SU-DHL-6 (cell line): Measurements from ENCODE around the gene PAK1IP1.
"Not testable (repeated sequence)": the region's sequence is repeated elsewhere in the genome, so short reads cannot be mapped to it uniquely, and the experiment has no call there.

Experiments used
- H2AFZ ChIP-seq: fragments of 200-600 bp; sonication (generic); 2 replicates; pipeline ENCODE4 v1.6.1; 2014; ENCODE audit warnings: low read depth, mild to moderate bottlenecking, moderate library complexity, mixed read lengths, antibody characterized with exemption, low read length; ENCODE audit not compliant: severe bottlenecking
- H3F3A ChIP-seq: fragments of 200-600 bp; shearing (Covaris generic); 2 replicates; pipeline ENCODE4 v1.6.0; 2016; ENCODE audit warnings: antibody characterized with exemption, mild to moderate bottlenecking; ENCODE audit not compliant: insufficient read depth
- H3K27ac ChIP-seq: fragments of 200-600 bp; sonication (generic); 2 replicates; pipeline ENCODE4 v1.5.1; 2016; ENCODE audit warnings: low read depth, mild to moderate bottlenecking, low read length, moderate library complexity, mixed read lengths
- H3K27me3 ChIP-seq: fragments of 200-600 bp; sonication (generic), shearing (Covaris generic); 2 replicates; pipeline ENCODE4 v1.6.0; 2014; ENCODE audit warnings: mild to moderate bottlenecking, low read length
- H3K36me3 ChIP-seq: fragments of 200-600 bp; sonication (generic); 2 replicates; pipeline ENCODE4 v1.6.1; 2014; ENCODE audit warnings: mild to moderate bottlenecking, low read length, mixed read lengths
- H3K4me2 ChIP-seq: fragments of 300-600, 200-600 bp; shearing (Covaris generic), sonication (generic); 2 replicates; pipeline ENCODE4 v1.6.0; 2014; ENCODE audit warnings: low read length, low read depth, mild to moderate bottlenecking; ENCODE audit not compliant: poor library complexity, severe bottlenecking
- H3K4me3 ChIP-seq: fragments of 200-600 bp; sonication (generic); 2 replicates; pipeline ENCODE4 v1.5.1; 2014; ENCODE audit warnings: antibody characterized with exemption, low read length, mild to moderate bottlenecking, mixed read lengths; ENCODE audit not compliant: insufficient read depth, poor library complexity, severe bottlenecking
- H3K79me2 ChIP-seq: fragments of 200-600 bp; sonication (generic); 2 replicates; pipeline ENCODE4 v1.6.1; 2014; ENCODE audit warnings: mild to moderate bottlenecking, low read length, moderate library complexity; ENCODE audit not compliant: insufficient read depth
- H3K9ac ChIP-seq: fragments of 200-600 bp; sonication (generic); 2 replicates; pipeline ENCODE4 v1.7.0; 2014; ENCODE audit warnings: mild to moderate bottlenecking, low read length
- H3K9me2 ChIP-seq: fragments of 200-600 bp; sonication (generic); replicated peaks from 2 replicates; pipeline ENCODE4 v1.6.1; 2014; ENCODE audit warnings: low read length; ENCODE audit not compliant: insufficient read depth
- H3K9me3 ChIP-seq: fragments of 200-600 bp; sonication (generic); 2 replicates; pipeline ENCODE4 v1.6.1; 2014; ENCODE audit warnings: low read length, mixed read lengths; ENCODE audit not compliant: insufficient read depth
- H4K20me1 ChIP-seq: fragments of 200-600 bp; sonication (generic); 2 replicates; pipeline ENCODE4 v1.6.1; 2014; ENCODE audit warnings: low read depth, mild to moderate bottlenecking, antibody characterized with exemption, low read length, moderate library complexity, mixed read lengths
- CTCF ChIP-seq: fragments of 200-600 bp; sonication (generic); IDR thresholded peaks from one replicate; pipeline ENCODE4 v1.5.1; 2017; ENCODE audit warnings: antibody characterized with exemption, mild to moderate bottlenecking, low read length, moderate library complexity; ENCODE audit not compliant: insufficient read depth, poor library complexity, severe bottlenecking
- EZH2phosphoT487 ChIP-seq: fragments of 200-600 bp; sonication (generic), shearing (Covaris generic); conservative IDR thresholded peaks from 2 replicates; pipeline ENCODE4 v1.6.1; 2018; ENCODE audit warnings: mild to moderate bottlenecking, antibody characterized with exemption, low read length, moderate library complexity, mixed read lengths

Gene PAK1IP1

GRCh38 chr6:10719964-10720264, 25.1 kb downstream of the PAK1IP1 start:
- H3K36me3 ChIP-seq = 0 out of 2 replicates have a peak, but pooled peaks cover 3% of the 10 kb centered on the region

DNA sequence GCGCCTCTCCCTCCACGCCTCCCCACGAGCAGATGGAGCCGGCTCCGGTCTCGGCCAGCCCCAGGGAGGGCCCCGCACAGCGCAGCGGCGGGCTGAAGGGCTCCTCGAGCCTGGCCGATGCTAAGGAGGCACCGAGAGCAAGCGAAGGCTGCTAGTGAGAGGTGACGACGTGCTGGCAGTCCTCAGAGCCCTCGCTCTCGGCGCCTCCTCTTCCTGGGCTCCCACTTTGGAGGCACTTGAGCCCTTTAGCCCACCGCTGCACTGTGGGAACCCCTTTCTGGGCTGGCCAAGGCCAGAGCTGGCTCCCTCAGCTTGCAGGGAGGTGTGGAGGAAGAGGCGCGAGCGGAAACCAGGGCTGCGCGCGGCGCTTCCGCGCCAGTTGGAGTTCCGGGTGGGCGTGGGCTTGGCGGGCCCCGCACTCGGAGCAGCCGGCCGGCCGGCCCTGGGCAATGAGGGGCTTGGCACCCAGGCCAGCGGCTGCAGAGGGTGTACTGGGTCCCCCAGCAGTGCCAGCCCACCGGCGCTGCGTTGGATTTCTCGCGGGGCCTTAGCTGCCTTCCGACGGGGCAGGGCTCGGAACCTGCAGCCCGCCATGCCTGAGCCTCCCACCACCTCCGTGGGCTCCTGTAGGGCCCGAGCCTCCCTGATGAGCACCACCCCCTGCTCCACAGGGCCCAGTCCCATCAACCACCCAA, 25.6 kb downstream of the PAK1IP1 start:
- no peaks in the 10 kb centered on the region for H3K9me2 ChIP-seq
- H3K79me2 ChIP-seq = 0 out of 2 replicates have a peak, but pooled peaks cover 12% of the 10 kb centered on the region
- peak overlapping the region; percentile 43 for H3K27ac ChIP-seq
- peak overlapping the region; percentile 59 for H2AFZ ChIP-seq
- H3F3A ChIP-seq = peaks cover 23% of the 10 kb centered on the region
- H3K36me3 ChIP-seq = 0 out of 2 replicates have a peak, but pooled peaks cover 3% of the 10 kb centered on the region
- TF ChIP-seq CTCF (no peak), EZH2phosphoT487 (no peak)
- no peaks in the 10 kb centered on the region for H3K27me3 ChIP-seq
- H4K20me1 ChIP-seq = no peaks in the 10 kb centered on the region
- peak overlapping the region; percentile 54 for H3K9ac ChIP-seq
- peak overlapping the region; percentile 41 for H3K4me3 ChIP-seq
- H3K9me3 ChIP-seq = peaks cover 29% of the 10 kb centered on the region
- peak overlapping the region; percentile 39 for H3K4me2 ChIP-seq

More at GRCh38 chr6:10719964-10720264, 25.1 kb downstream of the PAK1IP1 start:
- Histone ChIP-seq H3K9ac (peak overlapping the region; percentile 54), H3K4me2 (peak overlapping the region; percentile 39), H3K27me3 (no peaks in the 10 kb centered on the region), H3K9me2 (no peaks in the 10 kb centered on the region), H3K4me3 (peak overlapping the region; percentile 41), H3K27ac (peak overlapping the region; percentile 43; the same call in 1 of the 2 replicates), H2AFZ (peak overlapping the region; percentile 59), H3K9me3 (peaks cover 29% of the 10 kb centered on the region), H3F3A (peaks cover 23% of the 10 kb centered on the region), H3K79me2 (0 out of 2 replicates have a peak, but pooled peaks cover 12% of the 10 kb centered on the region), H4K20me1 (no peaks in the 10 kb centered on the region)
- TF ChIP-seq EZH2phosphoT487 (no peak), CTCF (no peak)

DNA sequence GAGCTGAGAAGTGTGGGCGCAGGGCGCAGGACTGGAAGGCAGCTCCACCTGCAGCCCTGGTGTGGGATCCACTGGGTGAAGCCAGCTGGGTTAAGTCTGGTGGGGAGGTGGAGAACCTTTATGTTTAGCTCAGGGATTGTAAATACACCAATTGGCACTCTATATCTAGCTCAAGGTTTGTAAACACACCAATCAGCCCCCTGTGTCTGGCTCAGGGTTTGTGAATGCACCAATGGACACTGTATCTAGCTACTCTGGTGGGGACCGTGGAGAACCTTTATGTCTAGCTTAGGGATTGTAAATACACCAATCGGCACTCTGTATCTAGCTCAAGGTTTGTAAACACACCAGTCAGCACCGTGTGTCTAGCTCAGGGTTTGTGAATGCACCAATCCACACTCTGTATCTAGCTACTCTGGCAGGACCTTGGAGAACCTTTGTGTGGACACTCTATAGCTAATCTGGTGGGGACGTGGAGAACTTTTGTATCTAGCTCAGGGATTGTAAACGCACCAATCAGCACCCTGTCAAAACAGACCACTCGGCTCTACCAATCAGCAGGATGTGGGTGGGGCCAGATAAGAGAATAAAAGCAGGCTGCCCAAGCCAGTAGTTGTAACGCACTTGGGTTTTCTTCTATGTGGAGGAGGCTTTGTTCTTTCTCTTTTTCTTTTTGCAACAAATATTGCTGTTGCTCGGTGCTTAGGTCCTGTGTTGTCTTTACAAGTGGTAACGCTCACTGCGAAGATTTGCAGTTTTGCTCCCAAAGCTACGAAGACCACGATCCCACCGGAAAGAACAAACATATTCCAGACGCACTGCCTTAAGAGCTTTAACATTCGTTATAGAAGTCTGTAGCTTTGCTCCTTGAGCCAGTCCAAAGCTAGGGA, 26.4 kb downstream of the PAK1IP1 start:
- H3K27me3 ChIP-seq, H3K9me2 ChIP-seq, H4K20me1 ChIP-seq, H3K36me3 ChIP-seq: not testable (repeated sequence)
- Histone ChIP-seq H3K4me2 (peak overlapping the region; percentile 81), H3F3A (peaks cover 23% of the 10 kb centered on the region), H3K9ac (peak overlapping the region; percentile 54), H3K79me2 (0 out of 2 replicates have a peak, but pooled peaks cover 12% of the 10 kb centered on the region), H3K27ac (peak overlapping the region; percentile 43), H3K4me3 (peak overlapping the region; percentile 41), H3K9me3 (peaks cover 29% of the 10 kb centered on the region), H2AFZ (peak overlapping the region; percentile 59)
